ENCODE data around the gene MOB1B.
"Not testable (repeated sequence)": the region's sequence is repeated elsewhere in the genome, so short reads cannot be mapped to it uniquely, and the experiment has no call there.

The MOB1B gene

GRCh38 chr4:71009890-71010588, 107.9 kb downstream of the MOB1B start:
- peak; percentile 77 for DNase-seq

- DNase-seq, result no peak
Observed at GRCh38 chr4:71011451-71011850, 109.3 kb downstream of the MOB1B start.

GRCh38 chr4:71017391-71017790, 115.2 kb downstream of the MOB1B start:
- DNase-seq, result not testable (repeated sequence)

GRCh38 chr4:71020611-71021010, 118.4 kb downstream of the MOB1B start:
- DNase-seq, result no peak

GRCh38 chr4:71025654-71026053, 123.5 kb downstream of the MOB1B start:
- no peak for DNase-seq

GRCh38 chr4:71026086-71026485, 123.9 kb downstream of the MOB1B start:
- DNase-seq, result peak; percentile 87

- DNase-seq, result no peak
Observed at GRCh38 chr4:71027611-71028010, 125.4 kb downstream of the MOB1B start.

GRCh38 chr4:71029504-71029903, 127.3 kb downstream of the MOB1B start:
- no peak for DNase-seq

- not testable (repeated sequence) for DNase-seq
Observed at GRCh38 chr4:71032106-71032505, 129.9 kb downstream of the MOB1B start.
